Globus pallidus (tissue), 1 donor: Measurements from ENCODE around the gene DNAJC11.
"Not testable (repeated sequence)": the region's sequence is repeated elsewhere in the genome, so short reads cannot be mapped to it uniquely, and the experiment has no call there.

Experiments
- DNase-seq: peaks from one replicate; pipeline ENCODE4 v3.0.0-alpha.2; 2015; ENCODE audit warnings: low spot score

DNAJC11 gene

DNA sequence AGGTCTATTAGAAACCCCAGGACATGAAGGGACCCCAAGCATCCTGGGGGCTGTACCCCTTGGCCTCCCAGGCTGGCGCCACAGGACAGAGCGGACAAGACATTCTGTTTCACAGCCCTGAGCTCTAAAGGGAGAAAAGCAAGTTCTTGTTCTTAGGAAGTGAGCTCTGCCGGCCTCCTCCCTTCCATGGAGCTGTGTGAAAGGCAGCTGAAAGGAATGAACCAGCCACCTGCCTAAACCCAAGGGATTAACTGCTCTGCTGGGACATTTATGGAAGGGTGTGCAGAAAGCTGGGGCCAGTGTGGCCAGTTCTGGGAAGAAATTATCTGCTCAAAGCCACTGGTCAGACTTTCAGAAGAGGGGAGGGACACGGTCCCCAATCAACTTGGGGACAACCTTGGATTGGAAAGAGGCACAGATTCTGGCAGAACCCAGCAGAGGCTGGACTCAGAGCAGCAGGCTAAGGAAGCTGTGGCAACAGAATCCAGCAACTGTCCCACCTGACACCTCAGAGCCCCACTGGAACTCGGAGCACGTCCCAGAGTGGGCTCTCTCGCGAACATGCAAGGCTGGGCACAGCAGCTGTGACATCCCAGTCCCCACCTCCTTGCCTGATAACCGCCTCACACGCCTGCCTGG, 101.1 kb downstream of the DNAJC11 start:
- no peak for DNase-seq

DNA sequence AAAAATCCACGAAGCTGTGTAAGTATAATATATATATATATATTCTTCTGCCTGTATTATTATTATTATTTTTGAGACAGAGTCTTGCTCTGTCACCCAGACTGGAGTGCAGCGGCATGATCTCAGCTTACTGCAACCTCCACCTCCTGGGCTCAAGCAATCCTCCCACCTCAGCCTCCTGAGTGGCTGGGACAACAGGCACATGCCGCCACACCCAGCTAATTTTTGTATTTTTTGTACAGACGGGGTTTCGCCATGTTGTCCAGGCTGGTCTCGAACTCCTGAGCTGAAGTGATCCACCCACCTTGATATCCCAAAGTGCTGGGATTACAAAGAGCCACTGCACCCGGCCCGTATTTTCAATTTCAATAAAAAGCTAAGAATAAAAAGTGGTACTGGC, 101.6 kb downstream of the DNAJC11 start:
- DNase-seq: not testable (repeated sequence)

DNA sequence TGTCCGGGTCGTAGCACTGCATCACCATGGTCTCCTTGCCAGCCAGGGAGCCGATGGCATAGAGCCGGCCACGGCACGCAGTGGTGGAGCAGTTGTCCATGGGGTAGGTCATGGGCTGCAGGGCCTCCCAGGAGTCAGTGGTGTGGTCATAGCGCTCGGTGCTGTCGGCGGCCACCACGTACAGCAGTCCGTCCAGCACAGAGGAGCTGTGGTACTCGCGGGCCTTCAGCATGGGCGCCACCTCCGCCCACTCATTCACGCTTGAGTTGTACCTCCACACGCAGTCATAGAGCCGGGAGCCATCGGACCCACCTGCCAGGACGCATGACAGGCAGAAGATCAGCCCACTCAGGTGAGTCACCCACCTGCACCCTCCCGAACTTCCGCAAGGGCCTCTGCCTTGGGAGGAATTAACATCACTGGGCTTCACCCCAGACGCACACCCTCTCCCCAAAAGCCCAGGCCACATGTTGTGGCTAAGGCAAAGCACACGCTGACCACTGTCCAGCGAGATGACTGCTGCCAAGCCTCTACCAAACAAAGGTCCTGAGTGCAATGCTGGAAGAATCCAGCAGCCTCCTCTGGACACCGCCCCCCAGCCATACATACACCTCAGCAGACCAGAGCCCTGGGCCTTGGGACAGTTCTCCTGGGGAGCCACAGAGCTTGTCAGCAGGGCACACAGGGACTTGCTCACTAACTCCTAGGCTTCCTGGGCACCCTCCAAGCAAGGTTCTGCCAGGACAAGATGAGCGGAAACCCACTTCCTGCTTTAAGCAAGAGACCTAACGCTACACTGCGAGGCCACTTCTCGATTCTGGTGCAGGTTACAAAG, 102.3 kb downstream of the DNAJC11 start:
- DNase-seq: no peak

DNA sequence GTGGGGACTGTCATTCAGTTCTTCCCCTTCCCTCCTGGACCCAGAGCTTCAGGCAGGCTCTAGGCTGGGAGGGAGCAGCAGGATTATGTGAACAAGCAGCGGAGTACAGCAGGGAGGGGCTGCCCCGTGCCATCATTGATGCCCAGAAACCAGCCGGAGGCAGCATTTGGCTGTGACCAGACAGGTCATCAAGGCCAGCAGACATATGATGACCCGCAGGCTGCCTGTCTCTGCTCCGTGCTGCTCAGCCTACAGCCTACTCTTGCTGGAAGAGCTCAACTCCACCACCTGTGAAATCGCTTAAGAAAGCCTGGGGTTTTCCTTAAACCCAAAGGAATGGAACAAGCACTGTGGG, 103.9 kb downstream of the DNAJC11 start:
- no peak for DNase-seq

DNA sequence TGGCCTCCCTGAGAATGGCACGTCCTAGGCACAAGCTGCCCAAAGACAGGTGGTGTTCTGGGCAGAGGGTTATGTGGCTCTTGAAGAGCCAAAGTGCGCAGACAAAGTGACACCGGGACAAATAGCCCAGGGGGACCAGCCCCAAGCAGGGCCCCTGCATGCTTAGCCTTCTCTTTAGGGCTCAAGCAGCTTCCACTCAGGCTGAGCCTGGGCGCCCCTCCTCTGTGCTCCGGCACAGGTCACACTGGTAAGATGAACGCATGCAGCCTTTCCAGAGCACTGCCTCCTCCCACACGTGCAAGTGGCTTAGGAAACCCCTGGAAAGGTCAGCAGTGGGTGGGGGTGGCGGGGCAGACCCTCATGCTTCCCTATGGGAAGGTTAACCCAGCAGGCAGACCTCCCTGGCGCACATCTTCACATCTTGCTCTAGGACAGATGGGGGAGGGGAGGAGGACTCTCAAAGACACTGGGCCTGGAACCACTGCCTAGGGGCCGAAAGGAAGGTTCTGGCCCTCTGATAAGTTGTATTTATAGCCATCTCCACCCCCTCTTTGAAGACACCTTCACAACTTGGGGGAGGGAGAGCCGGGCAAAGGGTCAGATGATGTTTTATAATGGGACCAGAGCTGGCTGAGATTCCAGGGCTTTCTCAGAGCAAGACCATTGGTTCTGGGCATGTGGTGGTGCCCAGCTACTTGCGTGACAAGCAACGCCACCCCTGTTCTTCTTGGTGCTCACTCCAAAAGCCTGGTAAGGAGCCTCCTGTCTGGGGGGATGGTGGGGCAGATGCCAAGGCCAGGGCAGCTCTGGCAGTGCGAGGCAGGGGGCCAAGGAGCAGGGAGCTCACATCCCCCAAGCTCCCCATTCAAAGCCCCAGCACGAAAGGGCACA, 104.5 kb downstream of the DNAJC11 start:
- DNase-seq: no peak

DNA sequence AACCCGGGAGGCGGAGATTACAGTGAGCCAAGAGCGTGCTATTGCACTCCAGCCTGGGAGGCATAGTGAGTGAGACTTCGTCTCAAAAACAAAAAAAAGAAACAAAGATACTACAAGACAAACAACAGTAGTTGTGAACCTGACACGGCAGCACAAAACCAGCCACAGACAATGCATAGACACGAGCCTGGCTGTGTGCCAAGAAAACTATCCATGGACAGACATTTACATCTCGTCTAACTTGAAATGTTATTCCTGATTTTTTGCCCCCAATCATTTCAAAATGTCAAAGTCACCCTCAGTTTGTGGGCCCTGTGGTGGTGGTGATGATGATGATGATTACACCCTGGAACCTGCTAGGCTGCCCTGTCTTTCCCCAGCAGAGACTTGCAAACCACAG, 105.3 kb downstream of the DNAJC11 start:
- no peak for DNase-seq

DNA sequence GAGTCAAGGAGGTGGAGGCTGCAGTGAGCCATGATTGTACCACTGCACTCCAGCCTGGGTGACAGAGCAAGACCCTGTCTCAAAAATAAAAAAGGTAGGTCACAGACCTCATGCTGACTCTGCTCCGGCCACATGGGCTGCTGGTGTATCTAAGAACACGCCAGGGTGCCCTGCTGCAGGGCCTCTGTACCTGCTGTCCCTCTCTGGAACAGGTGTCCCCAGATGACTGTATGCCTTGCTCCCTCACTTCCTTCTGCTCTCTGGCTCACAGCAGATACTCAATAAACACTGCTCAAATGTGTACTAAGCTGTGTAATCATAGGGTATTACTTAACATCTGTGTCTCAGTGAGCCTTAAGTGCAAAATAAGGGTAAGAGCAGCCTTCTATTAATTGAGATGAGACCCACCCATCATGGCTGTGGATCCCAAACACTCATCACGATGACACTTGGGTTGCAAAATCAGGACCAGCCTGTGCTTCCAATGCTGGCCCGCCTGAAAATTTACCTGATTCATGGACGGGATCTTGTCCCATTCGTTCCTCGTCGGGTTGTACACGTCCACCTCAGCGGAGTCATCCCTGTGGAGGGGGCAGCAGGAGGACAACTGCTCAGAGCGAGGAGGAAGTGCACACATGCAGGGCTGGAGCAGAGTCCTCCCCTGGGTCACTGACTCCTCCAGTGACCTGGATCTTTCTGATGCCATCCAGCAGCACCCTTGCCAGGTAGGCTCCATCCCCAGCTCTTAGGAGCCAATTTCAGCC, 106.5 kb downstream of the DNAJC11 start:
- DNase-seq: no peak

DNA sequence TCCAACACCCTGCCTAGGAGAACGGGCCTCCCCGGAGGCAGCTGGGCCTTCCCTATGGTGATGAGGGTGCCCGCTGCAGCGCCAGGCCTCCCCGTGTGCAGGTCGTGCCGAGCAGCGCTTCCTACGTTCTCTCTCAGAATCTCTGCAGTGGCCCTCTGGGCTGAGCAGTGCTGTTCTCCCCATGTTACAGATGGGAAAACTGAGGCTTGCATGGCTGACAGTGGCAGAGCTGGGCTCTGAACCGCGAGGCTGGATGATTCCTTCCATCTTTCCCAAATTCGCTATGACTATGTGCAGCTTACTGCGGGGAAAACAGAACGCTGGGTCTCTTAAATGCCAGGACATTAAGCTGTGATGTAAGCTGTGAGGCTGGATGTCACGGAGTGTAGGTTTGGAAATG, 107.8 kb downstream of the DNAJC11 start:
- no peak for DNase-seq

DNA sequence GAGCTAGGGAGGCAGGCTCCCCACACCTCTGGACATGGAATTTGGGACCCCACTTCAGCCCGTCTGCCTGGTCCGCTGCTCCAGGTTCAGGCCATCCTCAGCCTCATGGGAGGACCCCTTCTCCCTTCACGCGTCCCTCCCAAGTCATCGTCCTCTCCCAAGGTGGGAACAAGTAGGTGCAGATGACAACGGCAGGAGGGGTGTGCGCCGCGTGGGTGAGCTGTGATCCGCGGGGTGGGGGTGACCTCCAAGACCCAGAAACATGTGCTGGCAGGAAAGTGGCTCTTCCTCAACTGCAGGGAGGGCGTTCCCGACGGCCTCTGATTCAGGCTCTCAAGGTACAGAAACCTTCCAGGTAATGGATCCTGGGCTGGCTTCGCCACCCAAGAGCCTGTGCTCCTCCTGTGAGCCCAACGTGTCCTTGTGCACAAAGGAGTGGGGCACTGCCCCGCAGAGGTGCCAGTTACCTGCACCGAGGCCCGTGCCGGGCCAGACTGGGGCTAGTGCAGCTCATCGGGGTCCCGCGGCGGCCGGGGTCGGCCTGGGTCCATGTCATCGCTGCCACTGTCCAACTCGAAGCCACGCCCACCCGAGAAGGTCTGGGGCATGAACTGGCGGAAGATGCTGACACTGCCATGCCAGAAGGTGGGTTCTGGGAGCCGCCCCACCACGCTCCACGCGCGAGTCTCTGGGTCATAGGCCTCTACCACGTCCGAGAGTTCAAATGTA, 108.6 kb downstream of the DNAJC11 start:
- DNase-seq: no peak

DNA sequence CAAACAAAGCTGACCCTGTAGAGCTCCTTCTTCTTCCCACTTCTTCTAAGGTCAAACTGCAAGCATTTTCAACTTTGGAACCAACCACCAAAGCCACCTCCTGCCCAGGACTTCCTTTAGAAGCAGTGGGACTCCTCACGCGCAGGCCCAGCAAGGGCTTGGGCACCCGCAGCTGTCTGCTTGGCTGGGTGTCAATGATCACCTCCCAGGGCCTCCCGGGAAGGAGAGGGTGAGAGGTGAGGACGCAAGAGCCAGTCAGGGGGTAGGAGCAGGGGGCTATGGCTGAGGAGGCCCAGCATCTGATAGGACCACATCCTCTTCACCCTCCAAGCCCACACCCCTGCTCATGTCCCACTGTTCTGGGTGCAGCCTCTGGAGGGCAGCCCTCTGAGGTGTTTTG, 109.2 kb downstream of the DNAJC11 start:
- no peak for DNase-seq

DNA sequence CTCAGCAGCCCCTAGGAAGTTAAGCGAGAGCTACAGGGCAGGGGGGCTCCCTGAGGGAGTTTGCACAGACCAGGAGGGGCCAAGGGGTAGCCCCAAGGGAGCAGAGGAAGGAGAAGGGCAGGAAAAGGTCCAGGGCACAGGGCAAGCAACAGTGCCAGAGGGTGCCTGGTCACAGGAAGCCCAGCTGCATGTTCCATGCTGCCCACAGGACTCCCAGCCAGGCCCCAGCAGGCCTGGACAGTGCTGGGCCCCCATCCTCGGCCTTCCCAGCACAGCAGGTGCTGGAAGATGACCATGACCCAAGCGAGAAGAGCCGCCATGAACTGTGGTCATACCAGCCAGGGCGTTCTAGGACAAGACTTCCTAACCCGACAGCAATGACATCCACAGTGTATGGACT, 110.0 kb downstream of the DNAJC11 start:
- no peak for DNase-seq

DNA sequence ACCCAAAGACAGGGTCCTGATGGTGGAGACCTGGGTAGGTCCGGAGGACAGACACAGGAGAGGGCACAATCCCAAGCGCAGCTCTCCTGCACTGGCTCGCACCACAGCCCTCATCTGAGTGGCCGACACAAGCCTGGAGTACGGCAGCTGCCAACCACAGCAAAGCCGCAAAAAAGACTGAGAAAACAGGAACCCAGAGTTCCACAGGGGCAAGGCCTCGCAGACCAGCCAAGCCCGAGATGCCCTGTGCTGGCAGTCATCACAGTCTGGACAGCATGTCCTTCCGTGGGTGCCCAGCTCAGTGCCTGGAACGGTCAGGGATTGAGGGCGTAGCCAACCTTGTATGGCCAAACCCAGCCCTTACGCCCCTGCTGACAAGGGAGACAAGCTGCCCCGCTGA, 110.4 kb downstream of the DNAJC11 start:
- DNase-seq: no peak

DNA sequence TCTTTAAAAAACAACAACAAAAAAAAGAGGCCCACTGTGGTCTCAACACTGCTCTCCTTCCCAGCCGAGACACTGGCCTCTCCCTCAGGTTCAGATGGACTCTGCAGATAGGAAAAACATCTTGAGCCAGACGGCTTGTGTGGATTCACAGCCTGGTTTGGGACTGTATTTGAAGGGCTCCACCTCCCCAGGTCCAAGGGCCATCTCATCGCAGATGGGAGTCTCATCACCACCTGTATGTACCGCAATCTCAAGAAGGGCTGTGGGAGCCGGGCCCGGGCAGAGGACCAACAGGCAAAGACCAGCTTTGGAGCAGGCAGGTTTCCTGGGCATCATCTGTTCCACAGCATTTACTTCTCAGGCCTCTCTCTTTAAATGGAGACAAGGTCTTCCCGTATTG, 111.6 kb downstream of the DNAJC11 start:
- DNase-seq: no peak

DNA sequence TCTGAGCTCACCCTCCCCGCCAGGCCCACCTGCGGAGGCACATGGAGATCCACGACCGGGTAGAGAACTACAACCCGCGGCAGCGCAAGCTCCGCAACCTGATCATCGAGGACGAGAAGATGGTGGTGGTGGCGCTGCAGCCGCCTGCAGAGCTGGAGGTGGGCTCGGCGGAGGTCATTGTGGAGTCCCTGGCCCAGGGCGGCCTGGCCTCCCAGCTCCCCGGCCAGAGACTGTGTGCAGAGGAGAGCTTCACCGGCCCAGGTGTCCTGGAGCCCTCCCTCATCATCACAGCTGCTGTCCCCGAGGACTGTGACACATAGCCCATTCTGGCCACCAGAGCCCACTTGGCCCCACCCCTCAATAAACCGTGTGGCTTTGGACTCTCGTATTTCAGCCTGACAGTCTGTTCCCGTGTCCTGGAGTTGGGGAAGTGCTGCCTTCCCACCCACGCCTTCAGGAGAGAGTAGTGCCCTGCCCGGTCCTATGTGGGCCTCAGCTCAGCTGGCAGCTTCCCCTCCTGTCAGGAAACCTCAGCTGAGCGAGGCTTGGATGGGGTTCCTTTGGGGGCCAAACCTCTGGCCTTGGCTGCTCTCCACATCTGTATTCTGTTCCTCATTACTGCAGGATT, 112.6 kb downstream of the DNAJC11 start:
- DNase-seq: no peak

DNA sequence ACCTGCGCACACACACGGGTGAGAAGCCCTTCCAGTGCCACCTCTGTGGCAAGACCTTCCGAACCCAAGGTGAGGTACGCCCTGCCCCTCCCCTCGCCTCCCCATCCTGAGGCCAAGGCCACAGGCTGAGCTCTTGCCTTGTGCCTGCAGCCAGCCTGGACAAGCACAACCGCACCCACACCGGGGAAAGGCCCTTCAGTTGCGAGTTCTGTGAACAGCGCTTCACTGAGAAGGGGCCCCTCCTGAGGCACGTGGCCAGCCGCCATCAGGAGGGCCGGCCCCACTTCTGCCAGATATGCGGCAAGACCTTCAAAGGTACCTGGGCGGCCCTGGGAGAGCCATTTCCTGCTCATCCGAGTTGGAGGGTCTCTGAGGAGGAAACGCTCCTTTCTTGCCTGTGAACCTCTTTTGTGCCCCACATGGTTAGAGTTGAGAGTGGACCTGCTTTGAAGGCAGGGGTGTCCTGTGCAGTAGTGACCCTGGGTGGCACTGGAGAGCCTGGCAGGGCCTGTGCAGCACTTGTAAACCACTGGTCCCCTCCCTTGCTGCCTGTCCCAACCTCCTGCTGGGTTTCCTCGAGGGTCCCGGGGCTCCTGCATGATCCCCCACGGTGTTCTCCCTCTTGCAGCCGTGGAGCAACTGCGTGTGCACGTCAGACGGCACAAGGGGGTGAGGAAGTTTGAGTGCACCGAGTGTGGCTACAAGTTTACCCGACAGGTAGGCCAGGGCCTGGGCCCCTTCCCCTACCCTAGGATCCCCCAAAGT, 113.3 kb downstream of the DNAJC11 start:
- no peak for DNase-seq

DNA sequence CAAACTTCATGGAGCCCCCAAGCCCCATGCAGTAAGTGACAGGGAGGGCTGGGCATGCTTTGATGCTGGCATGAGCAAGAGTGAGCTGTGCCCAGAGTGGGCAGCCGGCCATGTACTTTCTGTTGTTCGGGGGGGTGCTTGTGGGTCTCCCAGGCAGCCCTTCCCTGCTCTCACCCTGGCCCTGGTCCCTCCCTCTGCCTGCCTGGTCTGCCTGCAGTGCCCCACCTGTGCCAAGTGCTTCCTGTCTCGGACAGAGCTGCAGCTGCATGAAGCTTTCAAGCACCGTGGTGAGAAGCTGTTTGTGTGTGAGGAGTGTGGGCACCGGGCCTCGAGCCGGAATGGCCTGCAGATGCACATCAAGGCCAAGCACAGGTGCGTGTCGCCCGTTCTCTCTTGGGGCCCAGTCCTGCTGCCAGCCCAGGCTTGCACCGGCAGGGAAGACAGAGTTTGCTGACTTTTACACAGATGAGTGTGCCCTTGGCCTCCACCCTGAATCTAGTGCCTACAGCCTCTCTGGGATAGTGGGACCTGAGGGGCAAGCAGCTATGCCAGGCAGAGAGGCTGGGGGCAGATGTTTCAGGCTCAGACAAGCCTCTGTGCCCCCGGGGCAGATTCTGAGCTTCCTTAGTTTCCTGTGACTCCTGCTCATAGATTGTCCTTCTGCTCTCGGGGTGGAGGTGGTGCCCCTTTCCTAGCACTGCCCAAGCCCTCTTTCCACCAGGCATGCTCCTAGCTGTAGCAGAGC, 114.2 kb downstream of the DNAJC11 start:
- peak; percentile 83 for DNase-seq

DNA sequence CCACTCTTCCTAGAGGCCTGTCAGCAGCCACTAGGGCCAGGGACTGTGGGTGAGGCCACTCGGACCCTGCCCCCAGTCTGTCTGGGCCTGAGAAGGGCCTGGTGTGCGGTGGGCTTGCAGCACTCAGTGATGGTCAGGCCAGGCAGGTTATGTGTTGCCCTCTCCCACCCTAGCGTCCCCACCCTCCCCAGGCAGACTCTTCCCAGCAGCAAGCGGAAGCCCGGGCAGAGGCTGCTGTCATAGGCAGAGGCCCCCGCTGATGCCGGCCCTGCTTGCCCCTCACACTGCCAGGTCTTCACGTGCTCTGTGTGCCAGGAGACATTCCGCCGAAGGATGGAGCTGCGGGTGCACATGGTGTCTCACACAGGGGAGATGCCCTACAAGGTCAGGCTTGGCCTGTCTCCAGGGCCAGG, 115.2 kb downstream of the DNAJC11 start:
- DNase-seq: no peak

DNA sequence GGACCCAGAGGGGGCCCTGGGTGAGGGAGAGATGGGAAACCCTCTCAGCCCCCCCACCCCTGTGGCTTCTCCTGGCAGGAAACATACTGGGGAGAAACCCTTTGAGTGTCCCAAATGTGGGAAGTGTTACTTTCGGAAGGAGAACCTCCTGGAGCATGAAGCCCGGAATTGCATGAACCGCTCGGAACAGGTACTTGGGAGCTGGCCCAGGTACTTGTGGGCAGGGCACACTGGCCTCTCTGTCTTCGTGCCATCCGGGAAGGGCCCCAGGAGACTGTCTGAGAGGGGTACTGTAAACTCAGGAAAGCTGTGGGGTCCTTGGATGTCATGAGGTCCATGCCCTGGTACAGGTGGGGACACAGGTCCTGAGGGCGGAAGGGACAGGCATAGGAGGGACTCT, 115.8 kb downstream of the DNAJC11 start:
- DNase-seq: no peak

DNA sequence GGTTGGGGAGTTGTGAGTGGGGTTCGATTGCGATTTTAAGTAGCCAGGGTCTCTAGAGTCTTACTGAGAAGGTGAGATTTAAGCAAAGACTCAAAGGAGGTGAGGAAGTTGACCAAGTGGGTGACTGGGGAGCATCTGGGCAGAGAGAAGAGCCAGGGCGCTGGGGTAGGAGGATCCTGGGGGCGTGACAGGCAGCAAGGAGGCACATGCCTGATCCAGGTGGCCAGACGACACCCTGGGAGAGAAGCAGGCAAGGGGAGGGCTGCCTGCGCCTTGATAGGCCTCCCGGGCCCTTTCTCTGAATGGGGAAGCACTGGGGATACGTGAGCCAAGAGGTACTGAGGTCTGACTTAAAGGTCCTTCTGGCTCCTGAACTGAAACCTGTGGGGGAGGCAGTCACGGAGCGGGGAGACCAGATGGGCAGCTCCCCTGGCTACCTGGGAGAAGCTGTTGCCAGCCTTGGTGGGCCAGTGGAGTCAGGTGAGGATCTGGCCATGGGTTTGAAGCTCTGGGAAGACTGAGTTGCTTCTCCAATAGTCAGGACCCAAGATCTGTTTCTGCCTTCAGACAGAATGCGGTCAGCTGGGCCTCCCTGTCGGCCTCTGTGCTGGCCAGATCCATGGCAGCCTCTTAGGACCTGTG, 116.4 kb downstream of the DNAJC11 start:
- no peak for DNase-seq
